Keratinocyte (primary cell): ENCODE measurements around the gene KIF25. TPM values are rescaled to one million over a fixed set of nuclear protein-coding genes. Genes with fewer than 3 reads are reported as not detected.

Experiments
- DNase-seq: peaks from one replicate; pipeline ENCODE4 v3.0.0-alpha.2; 2011; ENCODE audit warnings: low read depth, missing footprints, low spot score
- FAIRE-seq: peaks from 2 replicates; lab custom pipeline; 2011; peaks lifted over from hg19 to GRCh38; lab: Jason Lieb, UNC
- H2AFZ ChIP-seq: 2 replicates; pipeline ENCODE4 v1.6.0; 2012; ENCODE audit warnings: low read length, control low read depth, inconsistent platforms; ENCODE audit not compliant: control insufficient read depth
- H3K27ac ChIP-seq: 2 replicates; pipeline ENCODE4 v1.5.1; 2011; ENCODE audit warnings: low read length; ENCODE audit not compliant: control insufficient read depth, insufficient read depth
- H3K27me3 ChIP-seq: 3 replicates; pipeline ENCODE4 v1.6.0; 2011; ENCODE audit warnings: low read length; ENCODE audit not compliant: control insufficient read depth, insufficient read depth; ENCODE audit errors: extremely low read depth
- H3K36me3 ChIP-seq, 2 experiments: 2 replicates in 1 of 2; 3 replicates in 1 of 2; pipeline ENCODE4 v1.5.1; 2011; ENCODE audit warnings: low read length in 2 of 2, mild to moderate bottlenecking in 1 of 2; ENCODE audit not compliant: control insufficient read depth in 2 of 2, insufficient read depth in 2 of 2; ENCODE audit errors: extremely low read depth in 1 of 2
- H3K4me1 ChIP-seq: 3 replicates; pipeline ENCODE4 v1.5.1; 2011; ENCODE audit warnings: low read length; ENCODE audit not compliant: control insufficient read depth, insufficient read depth; ENCODE audit errors: extremely low read depth
- H3K4me2 ChIP-seq: 3 replicates; pipeline ENCODE4 v1.6.0; 2011; ENCODE audit warnings: low read depth, low read length; ENCODE audit not compliant: control insufficient read depth, insufficient read depth; ENCODE audit errors: extremely low read depth
- H3K4me3 ChIP-seq, 3 experiments: fragments of 200-600 bp in 1 of 3; sonication (generic) in 1 of 3; 2 replicates in 2 of 3; 3 replicates in 1 of 3; pipeline ENCODE4 v1.5.1; 2011 to 2016; ENCODE audit warnings: low read length in 3 of 3, mild to moderate bottlenecking in 3 of 3, control low read depth in 2 of 3, inconsistent platforms in 1 of 3, low read depth in 1 of 3, mixed read lengths in 1 of 3, mixed run types in 1 of 3, moderate library complexity in 1 of 3; ENCODE audit not compliant: control insufficient read depth in 2 of 3, insufficient read depth in 2 of 3; ENCODE audit errors: extremely low read depth in 1 of 3
- H3K79me2 ChIP-seq: 2 replicates; pipeline ENCODE4 v1.6.0; 2012; ENCODE audit warnings: low read length; ENCODE audit not compliant: control insufficient read depth, insufficient read depth
- H3K9ac ChIP-seq: 3 replicates; pipeline ENCODE4 v1.6.0; 2011; ENCODE audit warnings: low read length; ENCODE audit not compliant: control insufficient read depth, insufficient read depth; ENCODE audit errors: extremely low read depth
- H3K9me1 ChIP-seq: 3 replicates; pipeline ENCODE4 v1.6.0; 2011; ENCODE audit warnings: low read length; ENCODE audit not compliant: control insufficient read depth, insufficient read depth; ENCODE audit errors: extremely low read depth
- H3K9me3 ChIP-seq: 2 replicates; pipeline ENCODE4 v1.5.1; 2012; ENCODE audit warnings: low read depth, low read length; ENCODE audit not compliant: control insufficient read depth
- H4K20me1 ChIP-seq: 3 replicates; pipeline ENCODE4 v1.6.0; 2011; ENCODE audit warnings: low read length; ENCODE audit not compliant: control insufficient read depth, insufficient read depth; ENCODE audit errors: extremely low read depth
- CTCF ChIP-seq, 3 experiments: IDR thresholded peaks in 1 of 3; conservative IDR thresholded peaks in 1 of 3; optimal IDR thresholded peaks in 1 of 3; 2 replicates in 2 of 3; 3 replicates in 1 of 3; pipeline versions ENCODE3 to v1.5.1; 2011; ENCODE audit warnings: low read length in 3 of 3, mild to moderate bottlenecking in 3 of 3, moderate library complexity in 2 of 3, control low read depth in 1 of 3, inconsistent platforms in 1 of 3; ENCODE audit not compliant: insufficient read depth in 2 of 3; ENCODE audit errors: extremely low read depth in 1 of 3
- EZH2 ChIP-seq: IDR thresholded peaks from one replicate; pipeline ENCODE4 v1.6.1; 2012; ENCODE audit warnings: inconsistent platforms, mild to moderate bottlenecking, low read length, moderate library complexity
- dilution Hi-C: fragments of 300-500 bp; cut with MboI; formaldehyde crosslinking; loops from one replicate; pipeline ENCODE4 v1.7.0; 2020; ENCODE audit warnings: low sequenced_read_pairs; ENCODE audit not compliant: extremely low pct_ligation_motif_present
- polyA plus RNA-seq, 5 experiments: library from polyadenylated mRNA; depleted of rRNA in 3 of 5; stranded (reverse) in 3 of 5; stranded (forward) in 1 of 5; unstranded in 1 of 5; fragments of >200 nt; gene quantifications; 1 replicate in 1 of 5; 2 replicates in 3 of 5; 3 replicates in 1 of 5; pipeline versions ENCODE4 v1.2.1 to v1.2.3, GENCODE V29; 2011 to 2012; ENCODE audit warnings: missing spikeins in 2 of 5, low read depth in 1 of 5, low replicate concordance in 1 of 5

The KIF25 gene
- polyA plus RNA-seq, 1 donor (not counting 4 experiments of a cell fraction or from before 2014, with no cell fraction given) = not detected

DNA sequence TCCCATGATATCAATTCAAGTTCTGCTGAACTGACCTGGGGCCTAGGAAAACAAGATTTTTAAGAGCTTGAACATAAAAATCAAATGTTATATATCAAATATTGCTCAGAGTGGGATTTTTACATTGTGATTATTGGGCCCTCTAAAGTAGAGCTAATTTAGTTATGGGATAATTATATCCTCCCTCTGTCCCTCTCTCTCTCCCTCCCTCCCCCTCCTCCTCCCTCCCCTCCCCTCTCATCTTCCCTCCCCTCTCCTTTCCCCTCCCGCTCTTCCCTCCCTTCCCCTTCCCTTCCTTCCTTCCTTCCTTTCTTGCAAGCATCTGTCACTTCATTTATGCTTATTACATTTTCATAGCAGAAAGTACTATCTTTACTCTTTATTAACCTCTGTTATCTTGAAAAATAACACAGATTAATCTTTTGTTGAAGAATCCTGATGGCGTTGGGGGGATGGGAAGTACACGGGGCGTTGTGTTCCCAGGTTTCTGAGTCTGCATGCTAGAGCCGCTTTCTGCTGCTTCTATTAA, 32.8 kb downstream of the KIF25 start:
- H3K4me1 ChIP-seq = no peaks in the 10 kb centered on the region
- H3K4me3 ChIP-seq = no peak overlapping the region
- H3K9me1 ChIP-seq = no peaks in the 10 kb centered on the region
- no peak for FAIRE-seq
- H3K4me2 ChIP-seq = no peak overlapping the region
- H4K20me1 ChIP-seq = no peaks in the 10 kb centered on the region
- H3K79me2 ChIP-seq = no peaks in the 10 kb centered on the region
- no peaks in the 10 kb centered on the region for H3K9me3 ChIP-seq
- no peaks in the 10 kb centered on the region for H3K36me3 ChIP-seq
- H3K27me3 ChIP-seq = peaks cover 10% of the 10 kb centered on the region
- no peak for DNase-seq
- H3K9ac ChIP-seq = no peak overlapping the region
- TF ChIP-seq EZH2 (no peak), CTCF (optimal IDR thresholded peaks at IDR 0.05 in 1 of 3, IDR thresholded peaks at IDR 0.05 in 1 of 3, conservative IDR thresholded peaks at IDR 0.05 in 1 of 3; ENCODE audit: extremely low read depth in 1 of 3, insufficient read depth in 2 of 3, low read length in 3 of 3) (no peak)
- dilution Hi-C loops = no loop called here
- no peak overlapping the region for H2AFZ ChIP-seq
- no peak overlapping the region for H3K27ac ChIP-seq

DNA sequence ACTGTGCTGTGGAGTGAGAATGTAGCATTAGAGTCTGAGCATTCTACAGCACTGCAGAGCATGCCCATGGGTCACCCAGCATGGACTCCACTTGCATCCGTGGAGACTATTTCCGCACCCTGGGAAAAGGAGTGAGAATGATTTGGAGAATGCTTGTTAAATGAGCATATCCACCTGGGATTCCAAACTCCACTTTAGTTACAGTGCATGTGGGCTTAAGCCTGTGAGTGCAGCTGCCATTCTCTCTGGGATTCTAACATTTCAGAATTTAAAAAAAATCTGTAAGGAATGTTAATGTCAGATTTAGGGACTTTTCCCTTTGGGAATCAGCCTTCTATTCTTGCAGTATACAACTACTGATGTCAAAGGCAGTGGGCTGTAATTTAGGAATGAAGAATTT, 33.4 kb downstream of the KIF25 start:
- dilution Hi-C loops = no loop called here
- no peak overlapping the region for H3K4me2 ChIP-seq

More for the DNA sequence above, 33.4 kb downstream of the KIF25 start:
- no peak overlapping the region for H3K27ac ChIP-seq
- H3K27me3 ChIP-seq = peaks cover 10% of the 10 kb centered on the region
- no peaks in the 10 kb centered on the region for H3K79me2 ChIP-seq
- no peak overlapping the region for H2AFZ ChIP-seq
- no peaks in the 10 kb centered on the region for H3K36me3 ChIP-seq
- H3K4me3 ChIP-seq = no peak overlapping the region
- no peaks in the 10 kb centered on the region for H3K9me3 ChIP-seq
- H3K9ac ChIP-seq = no peak overlapping the region
- H3K4me1 ChIP-seq = peaks cover 5% of the 10 kb centered on the region
- H4K20me1 ChIP-seq = no peaks in the 10 kb centered on the region
- DNase-seq = no peak
- TF ChIP-seq CTCF (optimal IDR thresholded peaks at IDR 0.05 in 1 of 3, IDR thresholded peaks at IDR 0.05 in 1 of 3, conservative IDR thresholded peaks at IDR 0.05 in 1 of 3; ENCODE audit: extremely low read depth in 1 of 3, insufficient read depth in 2 of 3, low read length in 3 of 3) (no peak), EZH2 (no peak)
- FAIRE-seq = no peak
- no peaks in the 10 kb centered on the region for H3K9me1 ChIP-seq
